NOMO-1 (cell line): Measurements from ENCODE around the gene MYO16.

Source experiments
- DNase-seq, 2 experiments: peaks; one replicate each; lab custom pipeline; 2025; ENCODE audit not compliant: unreplicated experiment in 2 of 2; lab: John Stamatoyannopoulos, UW

The MYO16 gene

GRCh38 chr13:109255141-109255856 is 625.9 kb downstream of the MYO16 start:
- no peak for DNase-seq

- no peak for DNase-seq
Measured at GRCh38 chr13:109256866-109257760, 627.7 kb downstream of the MYO16 start.
